ENCODE results near the gene ZCCHC10. TPM values are rescaled to one million over a fixed set of nuclear protein-coding genes. Genes with fewer than 3 reads are reported as not detected.
A peak's percentile ranks its signal among the peaks of the same experiment; 100 is the strongest.
"Not testable (repeated sequence)": the region's sequence is repeated elsewhere in the genome, so short reads cannot be mapped to it uniquely, and the experiment has no call there.

Gene ZCCHC10
- total RNA-seq, 2 donors from 2014 or later, result 16.8 to 40.0 TPM

GRCh38 chr5:133051061-133051541, 24.8 kb upstream of the ZCCHC10 start:
- peak overlapping the region; percentile 90 for H3K4me3 ChIP-seq
- ATAC-seq (ENCODE audit: insufficient number of reproducible peaks, low FRiP score, low read depth), result peak; percentile 1
- H3K9me3 ChIP-seq, result no peaks in the 10 kb centered on the region
- H3K36me3 ChIP-seq, result no peaks in the 10 kb centered on the region
- no peaks in the 10 kb centered on the region for H3K27me3 ChIP-seq (replicated peaks; ENCODE audit: insufficient read depth)
- peaks cover 31 to 72% of the 10 kb centered on the region in 2 donors for H3K4me1 ChIP-seq (ENCODE audit: control insufficient read depth in 1 of 2, low read depth in 2 of 2)
- peak overlapping the region; percentile 97 to 99 for H3K27ac ChIP-seq
- DNase-seq (ENCODE audit: low spot score), result no peak
- no peak for TF ChIP-seq CTCF (IDR thresholded peaks at IDR 0.05)

DNA sequence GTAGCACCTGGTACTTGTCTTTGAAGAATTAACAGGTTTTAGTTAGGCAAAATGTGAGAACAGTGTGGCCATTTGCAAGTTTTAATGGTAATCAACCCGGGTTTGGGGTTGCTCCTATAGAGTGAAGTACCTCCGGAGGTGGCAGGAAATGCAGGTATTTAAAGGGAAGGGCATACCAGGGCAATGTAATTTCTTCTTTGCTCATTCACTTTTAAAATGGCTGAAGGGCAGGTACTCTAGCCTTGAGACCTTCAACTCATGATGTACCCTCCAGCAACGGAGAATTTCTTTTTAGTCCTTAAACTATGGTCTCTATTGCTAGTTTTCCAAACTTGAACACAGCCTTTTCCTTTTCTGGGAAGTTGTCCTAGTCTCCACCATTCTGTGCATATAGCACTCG, 24.2 kb upstream of the ZCCHC10 start:
- Histone ChIP-seq H3K4me3 (peak overlapping the region; percentile 90), H3K36me3 (no peaks in the 10 kb centered on the region)

DNA sequence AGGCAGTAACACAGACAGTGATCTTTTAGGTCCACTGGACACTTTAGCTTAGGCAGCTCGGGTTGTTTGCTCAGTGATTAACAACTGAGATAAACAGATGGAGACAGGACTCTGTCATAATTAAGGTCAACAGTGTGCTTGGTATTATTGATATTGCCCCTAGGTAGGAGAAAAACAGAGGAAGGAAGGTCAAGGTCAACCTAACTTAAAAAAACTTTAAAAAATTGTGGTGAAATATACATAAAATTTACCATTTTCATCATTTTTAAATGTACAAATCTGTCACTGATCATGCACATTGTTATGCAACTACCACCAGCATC, 23.3 kb upstream of the ZCCHC10 start:
- Histone ChIP-seq H3K9me3 (no peaks in the 10 kb centered on the region), H3K36me3 (no peaks in the 10 kb centered on the region), H3K4me1 (ENCODE audit: control insufficient read depth in 1 of 2, low read depth in 2 of 2) (peaks cover 31 to 78% of the 10 kb centered on the region in 2 donors), H3K4me3 (peak overlapping the region; percentile 2), H3K27me3 (replicated peaks; ENCODE audit: insufficient read depth) (no peaks in the 10 kb centered on the region), H3K27ac (peak overlapping the region; percentile 97 to 99)
- no peak for DNase-seq (ENCODE audit: low spot score)
- no peak for ATAC-seq (ENCODE audit: insufficient number of reproducible peaks, low FRiP score, low read depth)
- TF ChIP-seq CTCF (IDR thresholded peaks at IDR 0.05), result no peak

More for the DNA sequence above, 24.2 kb upstream of the ZCCHC10 start:
- DNase-seq (ENCODE audit: low spot score), result no peak
- Histone ChIP-seq H3K27me3 (replicated peaks; ENCODE audit: insufficient read depth) (no peaks in the 10 kb centered on the region), H3K9me3 (no peaks in the 10 kb centered on the region), H3K4me1 (ENCODE audit: control insufficient read depth in 1 of 2, low read depth in 2 of 2) (peaks cover 31 to 78% of the 10 kb centered on the region in 2 donors), H3K27ac (peak overlapping the region; percentile 97 to 99)
- no peak for TF ChIP-seq CTCF (IDR thresholded peaks at IDR 0.05)
- no peak for ATAC-seq (ENCODE audit: insufficient number of reproducible peaks, low FRiP score, low read depth)

- DNase-seq (ENCODE audit: low spot score) (no peak), ATAC-seq (ENCODE audit: insufficient number of reproducible peaks, low FRiP score, low read depth) (no peak)
- TF ChIP-seq CTCF (IDR thresholded peaks at IDR 0.05), result no peak
- Histone ChIP-seq H3K4me1 (ENCODE audit: control insufficient read depth in 1 of 2, low read depth in 2 of 2) (peaks cover 31 to 78% of the 10 kb centered on the region in 2 donors), H3K27ac (peak overlapping the region; percentile 97 to 99), H3K4me3 (peak overlapping the region; percentile 57), H3K9me3 (no peaks in the 10 kb centered on the region), H3K36me3 (no peaks in the 10 kb centered on the region), H3K27me3 (replicated peaks; ENCODE audit: insufficient read depth) (no peaks in the 10 kb centered on the region)
Observed at GRCh38 chr5:133048993-133049725, 22.8 kb upstream of the ZCCHC10 start.

- H3K9me3 ChIP-seq, result no peaks in the 10 kb centered on the region
- DNase-seq (ENCODE audit: low spot score), result no peak
- H3K27ac ChIP-seq, result peak overlapping the region; percentile 97 to 99
- H3K4me1 ChIP-seq (ENCODE audit: control insufficient read depth in 1 of 2, low read depth in 2 of 2), result peaks cover 24 to 72% of the 10 kb centered on the region in 2 donors
- ATAC-seq (ENCODE audit: insufficient number of reproducible peaks, low FRiP score, low read depth), result no peak
- no peaks in the 10 kb centered on the region for H3K36me3 ChIP-seq
- no peak for TF ChIP-seq CTCF (IDR thresholded peaks at IDR 0.05)
- H3K27me3 ChIP-seq (replicated peaks; ENCODE audit: insufficient read depth), result no peaks in the 10 kb centered on the region
- no peak overlapping the region for H3K4me3 ChIP-seq
Observed at GRCh38 chr5:133047404-133047803, 21.1 kb upstream of the ZCCHC10 start.

DNA sequence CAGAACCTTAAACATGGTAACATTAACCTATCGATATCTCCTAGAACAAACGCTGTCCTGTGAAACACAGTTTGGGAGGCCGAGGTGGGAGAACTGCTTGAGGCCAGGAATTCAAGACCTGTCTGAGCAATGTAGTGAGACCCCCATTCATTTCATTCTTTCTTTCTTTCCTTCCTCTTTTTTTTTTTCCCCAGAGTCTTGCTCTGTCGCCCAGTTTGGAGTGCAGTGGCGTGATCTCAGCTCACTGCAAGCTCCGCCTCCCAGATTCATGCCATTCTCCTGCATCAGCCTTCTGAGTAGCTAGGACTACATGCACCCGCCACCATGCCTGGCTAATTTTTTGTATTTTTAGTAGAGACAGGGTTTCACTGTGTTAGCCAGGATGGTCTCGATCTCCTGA, 20.2 kb upstream of the ZCCHC10 start:
- not testable (repeated sequence) for H3K9me3 ChIP-seq; H3K36me3 ChIP-seq; ATAC-seq (ENCODE audit: insufficient number of reproducible peaks, low FRiP score, low read depth); H3K27me3 ChIP-seq (replicated peaks; ENCODE audit: insufficient read depth); H3K4me3 ChIP-seq; DNase-seq (ENCODE audit: low spot score)
- Histone ChIP-seq H3K4me1 (ENCODE audit: control insufficient read depth in 1 of 2, low read depth in 2 of 2) (peaks cover 24 to 72% of the 10 kb centered on the region in 2 donors), H3K27ac (peak overlapping the region; percentile 97 to 99)

Measured in thoracic aorta (tissue), 2 donors.